Stimulated activated CD4-positive, alpha-beta T cell treated with anti-CD3 and anti-CD28 coated beads, Interleukin-12 subunit alpha, Interleukin-12 subunit beta, amount 100 ng/mL, for 48 hours (primary cell): ENCODE measurements around the gene ADGRA1.
"Not testable (repeated sequence)": the region's sequence is repeated elsewhere in the genome, so short reads cannot be mapped to it uniquely, and the experiment has no call there.

Source experiments
- DNase-seq, 3 donors: peaks; one replicate each; pipeline ENCODE4 v3.0.0-alpha.2; 2020; ENCODE audit warnings: low read depth in 2 of 3, low spot score in 1 of 3

ADGRA1 gene, protein sequence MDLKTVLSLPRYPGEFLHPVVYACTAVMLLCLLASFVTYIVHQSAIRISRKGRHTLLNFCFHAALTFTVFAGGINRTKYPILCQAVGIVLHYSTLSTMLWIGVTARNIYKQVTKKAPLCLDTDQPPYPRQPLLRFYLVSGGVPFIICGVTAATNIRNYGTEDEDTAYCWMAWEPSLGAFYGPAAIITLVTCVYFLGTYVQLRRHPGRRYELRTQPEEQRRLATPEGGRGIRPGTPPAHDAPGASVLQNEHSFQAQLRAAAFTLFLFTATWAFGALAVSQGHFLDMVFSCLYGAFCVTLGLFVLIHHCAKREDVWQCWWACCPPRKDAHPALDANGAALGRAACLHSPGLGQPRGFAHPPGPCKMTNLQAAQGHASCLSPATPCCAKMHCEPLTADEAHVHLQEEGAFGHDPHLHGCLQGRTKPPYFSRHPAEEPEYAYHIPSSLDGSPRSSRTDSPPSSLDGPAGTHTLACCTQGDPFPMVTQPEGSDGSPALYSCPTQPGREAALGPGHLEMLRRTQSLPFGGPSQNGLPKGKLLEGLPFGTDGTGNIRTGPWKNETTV

DNA sequence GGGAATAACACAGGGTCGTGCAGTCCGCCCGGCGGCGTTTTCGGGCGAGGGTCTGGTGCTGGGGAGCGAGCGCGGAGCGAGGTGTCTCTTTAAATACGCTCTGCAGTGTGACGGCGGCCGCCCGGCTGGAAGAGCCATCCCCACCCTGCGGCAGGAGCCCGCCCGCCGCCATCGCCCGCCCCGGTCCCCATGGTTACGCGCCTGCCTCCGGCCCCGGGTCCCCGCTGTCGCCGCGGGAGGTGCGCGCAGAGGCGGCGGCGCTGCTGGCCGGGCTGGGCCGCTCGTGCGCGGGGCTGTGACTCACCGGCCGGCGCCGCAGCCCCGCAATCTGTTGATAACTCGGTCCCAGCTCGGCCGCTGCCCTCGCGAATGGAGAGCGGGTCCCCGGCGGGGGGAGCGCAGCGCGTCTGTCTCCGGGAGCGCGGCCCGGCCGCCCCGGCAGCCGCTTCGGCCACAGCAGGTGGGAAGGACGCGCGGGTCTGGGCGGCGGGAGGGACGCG, at the start of gene ADGRA1:
TSS of gene ADGRA1 (plus strand) at position 246 of the 500 bp plus-strand sequence. CDS start 986 bp downstream, outside the sequence.
- no peak for DNase-seq

DNA sequence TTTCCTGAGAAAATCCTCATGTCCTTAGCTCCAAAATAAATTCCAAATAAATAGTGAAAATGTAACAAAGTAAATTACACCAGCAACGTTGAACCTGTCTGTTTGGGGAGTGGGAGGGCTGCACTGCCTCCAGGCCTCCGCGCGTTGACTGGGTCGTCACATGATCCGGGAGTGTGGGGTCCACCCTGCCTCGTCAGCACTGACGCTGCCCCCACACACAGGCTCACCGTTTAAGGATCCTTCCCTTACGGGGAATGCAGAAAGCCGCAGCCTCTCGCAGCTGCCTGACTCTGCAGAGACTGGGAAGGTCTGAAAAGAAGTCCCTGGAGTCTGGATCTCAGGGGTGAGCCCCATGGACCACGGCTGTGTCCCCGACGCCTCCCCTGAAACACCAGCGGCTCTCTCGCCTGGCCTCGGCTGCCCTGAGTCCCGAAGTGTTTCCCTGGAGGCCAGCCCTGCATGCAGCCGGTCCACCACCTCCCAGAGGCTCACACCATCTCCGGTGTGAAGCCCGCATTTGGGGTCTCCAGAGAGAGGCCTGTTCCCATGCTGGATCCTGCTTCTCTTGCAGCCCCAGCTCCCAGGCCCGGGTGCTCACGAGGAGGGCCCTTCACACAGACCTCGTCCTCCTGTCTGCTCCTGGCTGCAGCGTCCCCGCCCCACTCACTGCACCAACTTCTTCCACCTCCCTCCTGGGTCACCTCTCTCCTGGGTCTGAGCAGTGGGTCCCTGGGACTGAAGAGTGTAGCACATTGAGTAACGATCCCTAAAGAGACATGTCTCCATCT, 49.5 kb upstream of the ADGRA1 start:
- DNase-seq = no peak

DNA sequence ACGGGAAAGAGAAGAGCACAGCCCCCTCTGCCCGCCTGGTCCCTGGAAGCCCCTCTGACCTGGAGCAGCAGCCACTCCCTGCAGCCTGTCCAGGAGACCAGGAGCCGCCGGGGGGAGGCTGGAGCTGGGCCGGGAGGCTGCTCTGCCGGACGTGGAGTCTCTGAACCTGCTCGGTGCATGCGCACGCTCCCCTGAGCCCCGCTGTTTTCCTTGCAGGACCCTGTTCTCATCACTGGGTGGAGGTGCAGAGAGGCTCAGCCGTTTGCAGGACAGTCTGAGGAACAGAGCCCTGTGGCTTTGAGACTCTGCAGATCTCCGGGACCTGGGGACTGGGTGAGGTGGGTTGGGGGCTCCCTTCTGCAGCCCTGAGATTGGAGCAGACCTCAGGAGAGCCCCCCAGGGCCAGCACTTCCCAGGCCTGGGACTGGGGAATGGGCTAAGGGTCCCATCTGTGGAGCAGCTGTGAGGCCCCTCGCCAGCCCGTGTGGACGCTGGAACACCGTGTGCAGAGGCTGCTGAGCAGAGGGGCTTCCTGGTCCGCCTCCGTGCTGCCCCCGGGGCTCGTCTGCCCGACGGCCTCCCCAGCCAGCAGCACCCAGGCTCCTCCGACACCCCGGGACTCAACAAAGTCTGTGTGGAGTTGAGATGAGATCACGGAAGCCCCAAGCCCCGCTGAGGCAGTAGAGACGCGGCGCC, 48.5 kb upstream of the ADGRA1 start:
- no peak for DNase-seq

DNA sequence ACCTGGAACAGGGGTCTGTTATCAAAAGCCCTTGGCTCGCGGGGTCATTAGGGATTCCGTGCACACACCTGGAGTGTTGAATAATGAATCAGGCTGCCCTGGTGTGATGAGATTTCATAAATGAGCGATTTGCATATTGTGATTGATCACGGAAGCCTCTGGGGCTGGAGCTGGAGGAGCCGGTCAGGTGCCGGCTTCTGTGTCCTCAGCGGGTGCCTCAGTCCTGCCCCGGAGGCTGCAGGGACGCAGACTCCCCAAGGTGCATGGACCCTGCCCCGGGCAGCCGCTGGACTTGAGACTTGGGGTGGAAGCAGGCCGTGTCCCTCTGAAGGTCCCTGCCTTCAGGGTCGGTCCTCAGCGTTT, 47.9 kb upstream of the ADGRA1 start:
- no peak for DNase-seq

DNA sequence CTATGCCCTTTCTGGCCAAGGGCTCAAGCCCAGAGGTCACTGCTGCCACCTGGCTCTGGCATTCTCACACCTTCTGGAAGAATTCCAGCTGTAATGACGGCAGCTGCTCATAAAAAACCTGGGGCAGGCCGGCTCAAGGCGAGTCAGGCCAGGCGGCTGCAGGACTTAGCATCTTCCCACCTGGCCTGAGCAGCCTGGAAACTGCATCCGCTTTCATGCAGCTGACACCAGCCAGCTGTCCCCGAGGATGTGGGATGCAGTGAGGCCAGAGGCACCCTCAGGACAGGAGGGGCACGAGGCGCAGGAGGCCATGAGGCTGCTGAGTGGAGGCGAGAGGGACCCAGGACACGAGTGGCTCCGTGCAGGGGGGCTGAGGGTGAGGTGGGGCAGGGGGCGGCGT, 47.5 kb upstream of the ADGRA1 start:
- DNase-seq = no peak

DNA sequence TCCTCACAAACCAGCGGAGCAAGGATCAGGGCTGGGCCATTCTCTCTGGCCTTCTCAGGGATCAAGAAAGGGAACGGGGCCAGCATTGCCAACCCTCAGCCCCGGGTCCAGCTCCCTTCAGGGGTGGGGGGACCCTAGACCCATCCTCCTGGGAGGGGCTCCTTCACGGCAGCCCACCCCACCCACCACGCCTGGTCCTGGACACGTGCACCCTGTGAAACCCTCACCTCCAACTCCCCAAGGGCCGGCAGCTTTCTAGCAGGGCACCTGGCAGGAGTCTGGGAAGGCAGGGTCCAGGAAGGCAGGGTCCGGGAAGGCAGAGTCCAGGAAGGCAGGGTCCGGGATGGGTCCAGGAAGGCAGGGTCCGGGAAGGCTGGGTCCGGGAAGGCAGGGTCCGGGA, 46.6 kb upstream of the ADGRA1 start:
- DNase-seq = no peak

DNA sequence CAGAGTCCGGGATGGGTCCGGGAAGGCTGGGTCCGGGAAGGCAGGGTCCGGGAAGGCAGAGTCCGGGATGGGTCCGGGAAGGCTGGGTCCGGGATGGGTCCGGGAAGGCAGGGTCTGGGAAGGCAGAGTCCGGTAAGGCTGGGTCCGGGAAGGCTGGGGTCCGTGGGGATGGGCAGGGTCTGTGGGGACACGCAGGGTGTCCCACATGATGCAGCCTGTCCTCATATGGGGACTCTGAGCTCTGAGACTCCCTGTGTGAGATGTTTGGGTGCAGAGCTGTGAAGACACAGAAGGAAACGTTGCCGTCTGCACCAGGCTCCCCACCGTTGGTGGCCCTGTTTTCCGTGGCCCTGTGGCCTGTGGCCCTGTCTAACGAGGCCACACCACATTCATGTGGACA, 45.7 kb upstream of the ADGRA1 start:
- no peak for DNase-seq

DNA sequence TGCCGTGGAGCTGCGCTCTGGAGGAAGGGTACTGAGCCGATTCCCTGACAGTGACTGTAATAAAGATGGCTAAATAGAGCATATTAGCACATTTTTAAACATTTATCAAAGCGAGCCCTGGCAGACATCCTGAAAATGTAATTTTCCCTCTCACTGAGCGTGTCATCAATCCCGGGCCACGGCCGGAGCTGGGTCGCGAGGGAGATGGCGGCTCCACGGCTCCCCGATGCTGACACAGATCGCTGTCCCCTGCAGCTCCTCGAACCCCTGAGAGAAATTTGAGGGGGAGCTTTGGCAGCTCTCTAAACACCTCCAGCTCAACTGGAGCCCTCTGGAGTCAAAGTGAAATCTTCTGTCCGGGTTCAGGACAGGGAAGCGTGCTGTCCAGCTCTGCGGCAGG, 44.9 kb upstream of the ADGRA1 start:
- DNase-seq = no peak

DNA sequence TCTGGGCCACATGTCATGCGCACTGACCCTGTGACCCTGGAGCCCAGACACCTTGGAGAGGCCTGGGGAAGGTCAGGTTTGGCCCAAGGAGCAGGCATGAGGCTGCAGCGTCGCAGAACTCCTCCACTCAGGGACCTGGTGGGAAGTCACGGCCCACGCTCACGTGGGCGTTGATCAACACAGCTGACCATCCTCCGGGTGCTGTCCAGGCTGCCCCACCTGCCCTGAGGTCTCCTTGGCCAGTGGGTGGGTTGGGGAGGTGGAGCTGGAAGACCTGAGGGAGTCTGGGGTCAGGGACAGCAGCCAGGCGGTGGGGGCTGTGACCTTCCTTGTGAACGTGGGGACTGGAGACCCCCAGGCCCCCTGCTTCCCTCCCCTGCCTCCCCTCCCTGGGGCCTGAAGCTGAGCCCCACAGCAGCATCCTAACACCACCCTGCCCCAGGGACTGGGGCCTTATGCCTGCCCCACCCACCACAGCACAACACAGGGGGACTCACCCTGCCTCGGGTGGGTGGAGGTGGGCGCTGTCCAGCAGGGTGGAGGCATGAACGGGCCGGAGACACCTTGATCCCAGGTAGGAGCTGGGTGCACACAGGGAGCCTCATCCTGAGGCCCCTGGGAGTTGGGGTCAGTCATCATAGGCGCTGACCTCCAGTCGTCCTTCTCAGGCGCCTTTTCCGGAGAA, 44.0 kb upstream of the ADGRA1 start:
- no peak for DNase-seq

DNA sequence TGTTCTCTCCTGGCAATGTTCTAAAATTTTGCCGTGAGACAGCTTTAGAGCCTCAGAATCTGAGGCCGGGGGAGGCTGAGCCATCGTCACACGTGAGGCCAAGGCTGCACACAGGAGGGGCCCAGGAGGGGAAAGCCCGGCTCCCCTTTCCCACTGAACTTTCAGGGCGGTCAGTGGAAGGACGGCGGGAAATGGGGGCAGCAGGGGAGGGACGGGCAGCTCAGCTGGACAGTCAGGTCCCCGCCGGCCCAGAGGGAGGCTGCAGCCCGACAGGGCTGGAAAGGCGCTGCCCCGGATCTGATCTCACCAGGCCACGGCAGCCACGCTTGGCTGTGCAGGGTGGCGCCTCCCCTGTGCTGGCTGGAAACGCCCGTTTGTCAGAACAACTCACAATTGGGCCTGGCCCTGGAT, 43.3 kb upstream of the ADGRA1 start:
- DNase-seq = no peak

DNA sequence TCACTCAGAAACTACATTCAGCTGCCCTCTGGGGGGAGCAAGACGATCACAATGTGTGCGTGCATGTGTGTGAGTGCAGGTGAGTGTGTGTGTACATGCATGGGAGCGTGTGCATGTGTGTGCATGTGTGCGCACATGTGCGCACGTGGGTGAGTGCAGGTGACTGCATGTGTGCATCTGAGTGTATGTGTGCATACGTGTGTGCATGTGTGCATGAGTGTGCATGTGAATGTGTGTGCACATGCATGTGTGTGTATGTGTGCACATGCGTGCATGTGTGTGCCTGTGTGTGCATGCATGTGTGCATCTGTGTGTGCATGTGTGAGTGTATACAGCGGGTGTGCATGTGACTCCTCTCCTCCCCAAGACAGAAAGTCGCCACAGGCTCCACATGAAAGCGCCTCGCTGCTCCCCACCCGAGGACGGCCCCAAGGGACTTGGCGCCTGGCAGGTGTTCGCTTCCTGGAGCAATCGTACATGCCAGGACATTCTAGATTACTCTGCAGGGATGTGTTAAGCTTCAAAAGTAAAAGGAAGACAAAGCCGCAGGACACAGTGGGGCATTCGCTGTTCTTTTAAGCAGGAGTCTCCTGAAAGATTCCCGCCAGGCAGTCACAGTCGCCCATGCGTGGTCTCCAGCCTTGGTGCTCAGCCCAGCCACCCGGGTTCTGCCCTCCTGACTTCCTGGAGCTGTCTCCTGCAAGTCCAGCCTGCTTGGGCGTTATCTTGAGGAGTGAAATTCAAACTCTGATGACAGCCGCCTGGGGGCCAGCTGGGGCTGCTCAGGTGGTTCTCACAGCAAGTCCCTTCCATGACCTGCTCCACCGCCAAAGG, 42.0 kb upstream of the ADGRA1 start:
- DNase-seq = no peak

DNA sequence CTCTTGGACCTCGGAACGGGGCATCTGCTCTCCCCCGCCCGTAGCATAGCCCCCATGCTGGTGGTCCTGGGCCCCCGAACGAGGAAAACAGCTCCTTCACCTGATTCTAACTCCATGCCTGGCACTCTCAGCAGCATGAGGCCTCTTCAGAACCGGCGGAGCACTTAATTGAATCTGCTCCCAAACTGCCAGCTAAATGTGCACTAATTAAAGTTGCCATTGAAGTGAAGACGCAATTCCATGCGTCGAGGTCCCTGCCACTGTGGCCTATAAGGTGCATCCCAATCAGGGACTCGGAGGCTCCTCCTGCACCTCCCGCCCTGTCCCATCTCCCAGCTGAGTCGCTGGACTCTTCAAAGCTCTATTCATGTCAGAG, 41.3 kb upstream of the ADGRA1 start:
- no peak for DNase-seq

DNA sequence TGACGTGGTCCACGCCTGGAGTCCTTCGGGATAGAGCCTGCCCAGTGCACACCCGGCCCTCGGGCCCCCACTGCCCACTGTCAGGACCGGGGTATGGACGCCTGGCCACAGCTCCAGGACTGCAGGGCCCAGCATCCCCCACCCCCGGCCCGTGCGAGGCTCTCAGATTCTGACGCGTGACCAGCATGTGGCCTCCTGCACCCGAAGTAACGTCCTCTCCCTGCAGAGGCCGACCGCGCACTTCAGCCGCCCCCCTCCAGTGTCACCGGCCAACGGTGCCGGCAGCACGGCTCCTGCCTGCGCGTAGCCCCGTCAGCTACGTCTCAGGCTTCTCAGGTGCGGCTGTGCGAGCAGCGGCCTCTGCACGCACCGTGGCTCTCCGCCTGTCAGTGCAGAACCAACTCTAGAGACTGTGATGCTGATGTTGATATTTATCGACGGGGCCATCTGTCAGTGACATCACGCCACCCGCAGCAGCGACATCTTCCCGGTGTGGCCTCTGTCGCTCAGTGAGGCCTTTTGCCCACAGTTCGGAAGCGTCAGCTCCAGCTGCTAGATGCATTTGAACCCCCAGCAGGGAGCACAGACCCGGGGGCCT, 40.1 kb upstream of the ADGRA1 start:
- no peak for DNase-seq

DNA sequence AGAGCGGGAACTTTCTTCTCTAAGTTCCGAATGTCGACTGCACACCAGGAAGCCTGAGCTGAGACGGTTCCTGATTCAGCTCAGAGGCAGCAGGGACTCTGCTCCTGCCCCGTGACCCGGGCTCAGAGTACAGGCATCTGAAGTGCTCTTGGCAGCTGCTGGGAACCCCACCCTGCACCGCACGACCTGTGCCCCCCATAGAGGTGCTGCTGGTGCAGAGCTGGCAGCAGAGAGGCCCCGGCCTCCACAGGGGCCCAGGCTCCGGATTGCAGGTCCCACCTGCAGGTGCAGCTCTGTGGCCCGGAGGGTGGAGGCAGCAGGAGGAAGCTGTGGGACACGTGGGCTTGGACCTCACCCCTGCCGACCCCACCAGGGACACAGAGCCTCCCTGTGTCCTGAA, 39.5 kb upstream of the ADGRA1 start:
- DNase-seq = no peak

DNA sequence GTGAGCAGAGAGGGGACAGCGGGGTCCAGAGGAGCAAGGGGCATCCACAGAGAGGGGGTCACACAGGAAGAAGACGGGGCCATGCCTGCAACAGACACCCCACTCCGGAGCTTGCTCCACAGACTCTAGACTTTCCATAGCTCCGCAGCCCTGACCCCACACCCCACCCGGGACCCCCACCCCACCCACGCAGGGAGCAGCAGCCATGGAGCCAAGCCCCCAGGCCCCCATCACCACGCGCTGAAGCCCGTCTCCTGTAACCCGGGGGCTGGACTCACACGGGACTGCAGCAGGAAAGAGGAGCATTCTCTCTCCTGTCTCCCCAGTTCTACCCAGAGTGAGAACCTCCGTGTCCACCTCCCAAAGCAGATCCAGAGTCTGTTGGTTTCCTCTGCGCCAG, 38.8 kb upstream of the ADGRA1 start:
- no peak for DNase-seq

DNA sequence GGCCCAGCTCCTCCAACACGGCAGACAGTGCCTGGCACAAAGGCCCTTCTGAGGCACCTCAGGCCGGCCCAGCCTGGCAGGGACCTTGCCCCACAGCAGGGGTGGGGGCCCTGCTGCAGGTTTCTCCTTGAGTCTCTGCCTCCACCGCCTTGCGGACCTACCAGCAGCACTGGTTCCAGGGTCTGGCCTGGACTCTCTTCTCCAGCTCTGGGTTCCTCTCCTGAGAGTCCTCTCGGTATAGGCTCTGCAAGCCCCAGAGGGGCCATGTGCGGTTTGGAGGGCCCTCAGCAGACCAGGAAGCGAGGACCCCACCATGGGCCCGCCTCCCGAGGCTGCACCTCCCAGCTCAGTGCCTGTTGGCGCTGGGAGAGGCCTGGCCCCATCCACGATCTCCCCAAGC, 38.1 kb upstream of the ADGRA1 start:
- no peak for DNase-seq

DNA sequence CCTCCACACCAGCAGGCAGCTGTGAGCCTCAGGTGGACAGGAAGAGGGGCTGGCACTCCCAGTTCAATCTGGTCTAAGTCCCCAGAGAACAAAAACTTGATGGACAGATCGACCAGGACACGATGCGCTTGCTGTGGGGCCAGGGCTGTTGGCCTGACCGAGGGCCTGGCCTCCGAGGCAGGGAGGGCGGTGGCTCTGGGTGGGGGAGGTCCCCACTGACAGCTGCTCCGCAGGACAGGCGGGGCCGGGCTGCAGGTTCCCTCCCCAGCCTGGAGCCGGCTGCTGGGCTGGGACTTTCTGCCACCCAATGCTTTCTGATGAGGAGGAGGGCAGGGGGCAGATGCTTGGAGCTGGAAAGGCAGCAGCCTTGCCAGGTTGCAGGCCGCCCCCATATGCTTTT, 37.4 kb upstream of the ADGRA1 start:
- no peak for DNase-seq

DNA sequence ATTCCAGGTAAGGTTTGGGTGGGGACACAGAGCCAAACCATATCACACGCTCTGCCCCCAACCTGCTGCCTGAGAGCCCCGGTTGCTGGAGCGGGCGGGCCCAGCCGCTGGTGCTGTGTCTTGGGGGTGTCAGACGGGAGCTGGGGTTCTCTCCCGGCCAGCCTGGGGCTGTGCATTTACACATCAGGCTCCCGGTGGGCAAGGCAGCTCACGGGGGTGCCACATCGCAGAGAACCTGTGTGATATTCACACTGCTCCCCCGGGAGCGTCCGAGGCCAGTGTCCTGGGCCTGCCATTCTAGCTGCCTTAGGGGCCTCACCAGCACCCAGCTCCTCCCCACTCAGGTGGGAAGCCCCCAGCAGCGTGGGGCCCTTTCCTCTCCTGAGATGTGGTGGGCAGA, 35.6 kb upstream of the ADGRA1 start:
- DNase-seq = no peak

DNA sequence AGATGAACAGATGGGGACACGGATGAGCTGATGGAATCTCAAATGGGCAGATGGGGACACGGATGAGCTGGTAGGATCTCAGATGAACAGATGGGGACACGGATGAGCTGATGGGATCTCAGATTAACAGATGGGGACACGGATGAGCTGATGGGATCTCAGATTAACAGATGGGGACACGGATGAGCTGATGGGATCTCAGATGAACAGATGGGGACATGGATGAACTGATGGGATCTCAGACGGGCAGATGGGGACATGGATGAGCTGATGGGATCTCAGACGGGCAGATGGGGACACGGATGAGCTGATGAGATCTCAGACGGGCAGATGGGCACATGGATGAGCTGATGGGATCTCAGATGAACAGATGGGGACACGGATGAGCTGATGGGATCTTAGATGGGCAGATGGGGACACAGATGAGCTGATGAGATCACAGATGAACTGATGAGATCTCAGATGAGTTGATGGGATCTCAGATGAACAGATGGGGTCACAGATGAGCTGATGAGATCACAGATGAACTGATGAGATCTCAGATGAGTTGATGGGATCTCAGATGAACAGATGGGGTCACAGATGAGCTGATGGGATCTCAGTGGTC, 34.1 kb upstream of the ADGRA1 start:
- DNase-seq = not testable (repeated sequence)
